Heart right ventricle (tissue), 16 donors: ENCODE measurements around the gene VWA5B1. TPM values are rescaled to one million over a fixed set of nuclear protein-coding genes. Genes with fewer than 3 reads are reported as not detected.

Experiments
- ATAC-seq, 8 donors: fragments of 200-7000 bp; cut with Tn5 transposase; one replicate each; pipeline ENCODE4 v1.9.1; 2020; ENCODE audit warnings: mild to moderate bottlenecking in 8 of 8, moderate library complexity in 8 of 8, moderate number of reproducible peaks in 1 of 8
- DNase-seq, 2 donors: peaks; one replicate each; pipeline ENCODE4 v3.0.0-alpha.2; 2020
- H3K27ac ChIP-seq, 10 donors: fragments of 200-600 bp; sonication (generic) in 2 of 10; one replicate each; pipeline versions ENCODE4 v1.5.0 to v1.8.0; 2020 to 2022; ENCODE audit warnings: mild to moderate bottlenecking in 3 of 10
- H3K27me3 ChIP-seq, 7 donors: fragments of 200-600 bp; one replicate each; pipeline ENCODE4 v1.8.0; 2021 to 2022; ENCODE audit warnings: mild to moderate bottlenecking in 2 of 7
- H3K36me3 ChIP-seq, 9 donors: fragments of 200-600 bp; sonication (generic) in 1 of 9; one replicate each; pipeline versions ENCODE4 v1.5.0 to v1.8.0; 2020 to 2022; ENCODE audit warnings: mild to moderate bottlenecking in 2 of 9
- H3K4me1 ChIP-seq, 9 donors: fragments of 200-600 bp; sonication (generic) in 1 of 9; one replicate each; pipeline versions ENCODE4 v1.5.0 to v1.8.0; 2020 to 2022; ENCODE audit warnings: mild to moderate bottlenecking in 4 of 9
- H3K4me3 ChIP-seq, 10 donors: fragments of 200-600 bp; sonication (generic) in 2 of 10; one replicate each; pipeline versions ENCODE4 v1.5.0 to v1.8.0; 2020 to 2022; ENCODE audit warnings: mild to moderate bottlenecking in 7 of 10, moderate library complexity in 2 of 10
- H3K9me3 ChIP-seq, 11 donors: fragments of 200-600 bp in 10 of 11; sonication (generic) in 2 of 11; one replicate each; pipeline versions ENCODE4 v1.5.0 to v1.8.0; 2013 to 2022; ENCODE audit warnings: mild to moderate bottlenecking in 2 of 11, control low read depth in 1 of 11, moderate library complexity in 1 of 11
- WGBS, 2 donors: extraction: QIAGEN DNeasy Blood & Tissue Kit; methylation state at CpG; one replicate each; pipeline ENCODE4 v1.1.7; 2013; ENCODE audit warnings: inconsistent platforms in 1 of 2; 5-methylcytosine and 5-hydroxymethylcytosine counted together
- intact Hi-C, 10 donors: fragments of 100-400 bp; cut with DNase I; formaldehyde crosslinking; loops; one replicate each; pipeline versions ENCODE4 v1.11.1 to v1.14.2; 2022
- polyA plus RNA-seq, 2 donors: library from polyadenylated mRNA; stranded (reverse); fragments of 200-250 nt; gene quantifications; one replicate each; pipeline ENCODE4 v1.2.3, GENCODE V29; 2013
- total RNA-seq, 10 donors: library from RNA; stranded (reverse); fragmentation: NEBNext Ultra II Directional in 3 of 10; extraction: Animal tissue kit (Norgen Biotek cat#: 25700) in 3 of 10; gene quantifications; one replicate each; pipeline versions ENCODE4 v1.2.1 to v1.2.4, GENCODE V29; 2021 to 2023
- TF ChIP-seq, protein P1 (sequence below), 9 donors: fragments of 200-600 bp; sonication (generic) in 2 of 9; IDR thresholded peaks; one replicate each; pipeline versions ENCODE4 v1.5.0 to v1.8.0; 2021 to 2022; ENCODE audit warnings: antibody characterized with exemption in 9 of 9, mild to moderate bottlenecking in 5 of 9, moderate library complexity in 1 of 9
- donor health status: Arrhythmogenic right ventricular cardiomyopathy.
- donor health status: ischemic (EF 13 %, LVEDD 7.1; RV severe dilation, severe dysfunction).
- donor health status: healthy with polysubstance abuse.
- donor health status: DM: no; HTN: yes; CAD: no.
- donor health status: DM: no; HTN: no; CAD: no.
- donor health status: ischemic (EF 25% LVEDD 6.9; RV normal size, moderate dysfunction).
- donor health status: ischemic (EF 25% LVEDD 5.7; RV mildly dilated, moderate dysfunction).
- donor health status: healthy.
- donor health status: DM: yes; HTN: yes; CAD: no.
- donor health status: Ischemic cardiomyopathy.
- donor health status: ischemic (EF 35%, LVEDD 5.7; RV mildly dilated, moderate dysfunction).
- donor health status: nonischemic (EF 11% LVEDD 7.7; RV severe dilation, severe dysfunction).
- donor health status: DM: yes; HTN: yes; CAD: no.
- donor health status: PGD.
- donor health status: ischemic (EF 29% LVEDD 5.4; RV normal size, mild dysfunction).
- donor health status: nonischemic (EF 23%, LVEDD 6.1; RV moderate dilation, normal function).

VWA5B1 gene
- total and polyA plus RNA-seq, 12 donors: 0.03 to 1.2 (median 0.18) TPM; not detected in 9

DNA sequence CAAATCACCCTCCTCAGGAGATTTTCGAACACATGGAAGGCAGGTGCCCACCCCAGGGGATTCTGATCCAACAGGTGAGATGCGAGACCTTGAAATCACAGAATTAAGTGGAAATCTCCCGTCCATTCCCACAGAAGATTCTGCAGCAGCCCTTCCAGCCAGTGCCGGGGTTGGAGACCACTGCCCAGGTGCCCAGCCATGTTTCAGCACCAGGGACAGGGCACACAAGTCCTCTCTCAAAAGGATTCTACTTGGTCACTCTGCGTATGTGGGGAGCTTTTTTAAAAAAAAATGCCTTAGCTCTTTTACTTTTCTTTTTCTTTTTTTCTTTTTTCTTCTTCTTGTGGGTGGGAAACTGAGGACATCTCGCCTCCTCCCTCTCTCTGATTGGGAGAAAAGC is 80.7 kb downstream of the VWA5B1 start:
- Histone ChIP-seq H3K4me3 (no peak overlapping the region), H3K4me1 (peaks cover 0 to 13% (median 6%) of the 10 kb centered on the region in 9 donors), H3K27ac (no peak overlapping the region), H3K36me3 (no peaks in the 10 kb centered on the region), H3K9me3 (no peaks in the 10 kb centered on the region), H3K27me3 (peaks cover 0 to 83% (median 59%) of the 10 kb centered on the region in 7 donors)
- ATAC-seq (no peak), DNase-seq (no peak)
- 24 to 37% methylated on average over 6 of the region's 6 CpGs for WGBS, 2 donors
- intact Hi-C loops: loop anchor here in 1 of 10 donors (5.0 kb wide), 1 partner anchor 159 kb away; no protein-coding TSS in a partner anchor
- TF ChIP-seq, protein P1, sequence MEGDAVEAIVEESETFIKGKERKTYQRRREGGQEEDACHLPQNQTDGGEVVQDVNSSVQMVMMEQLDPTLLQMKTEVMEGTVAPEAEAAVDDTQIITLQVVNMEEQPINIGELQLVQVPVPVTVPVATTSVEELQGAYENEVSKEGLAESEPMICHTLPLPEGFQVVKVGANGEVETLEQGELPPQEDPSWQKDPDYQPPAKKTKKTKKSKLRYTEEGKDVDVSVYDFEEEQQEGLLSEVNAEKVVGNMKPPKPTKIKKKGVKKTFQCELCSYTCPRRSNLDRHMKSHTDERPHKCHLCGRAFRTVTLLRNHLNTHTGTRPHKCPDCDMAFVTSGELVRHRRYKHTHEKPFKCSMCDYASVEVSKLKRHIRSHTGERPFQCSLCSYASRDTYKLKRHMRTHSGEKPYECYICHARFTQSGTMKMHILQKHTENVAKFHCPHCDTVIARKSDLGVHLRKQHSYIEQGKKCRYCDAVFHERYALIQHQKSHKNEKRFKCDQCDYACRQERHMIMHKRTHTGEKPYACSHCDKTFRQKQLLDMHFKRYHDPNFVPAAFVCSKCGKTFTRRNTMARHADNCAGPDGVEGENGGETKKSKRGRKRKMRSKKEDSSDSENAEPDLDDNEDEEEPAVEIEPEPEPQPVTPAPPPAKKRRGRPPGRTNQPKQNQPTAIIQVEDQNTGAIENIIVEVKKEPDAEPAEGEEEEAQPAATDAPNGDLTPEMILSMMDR (IDR thresholded peaks at IDR 0.05): no peak

DNA sequence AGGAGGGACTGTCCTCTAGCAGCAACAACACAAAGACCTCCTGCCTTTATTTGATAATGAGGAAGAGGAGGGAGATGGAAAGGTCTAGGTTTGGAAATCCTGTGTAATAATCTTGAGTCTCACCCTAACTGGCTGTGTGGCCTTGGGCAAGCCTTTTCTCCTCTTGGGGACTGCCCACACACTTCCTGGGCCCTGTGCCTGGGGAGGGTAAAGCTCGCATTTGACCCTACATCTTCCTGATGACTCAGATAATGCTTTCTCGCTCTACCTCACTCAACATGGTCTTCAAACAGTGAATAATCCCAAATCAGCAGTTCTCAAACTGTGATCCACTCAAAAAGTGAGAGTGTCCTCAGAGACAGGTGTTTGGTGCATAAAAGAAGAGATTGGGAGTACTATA is 81.2 kb downstream of the VWA5B1 start:
- H3K27me3 ChIP-seq: peaks cover 0 to 83% (median 58%) of the 10 kb centered on the region in 7 donors

DNA sequence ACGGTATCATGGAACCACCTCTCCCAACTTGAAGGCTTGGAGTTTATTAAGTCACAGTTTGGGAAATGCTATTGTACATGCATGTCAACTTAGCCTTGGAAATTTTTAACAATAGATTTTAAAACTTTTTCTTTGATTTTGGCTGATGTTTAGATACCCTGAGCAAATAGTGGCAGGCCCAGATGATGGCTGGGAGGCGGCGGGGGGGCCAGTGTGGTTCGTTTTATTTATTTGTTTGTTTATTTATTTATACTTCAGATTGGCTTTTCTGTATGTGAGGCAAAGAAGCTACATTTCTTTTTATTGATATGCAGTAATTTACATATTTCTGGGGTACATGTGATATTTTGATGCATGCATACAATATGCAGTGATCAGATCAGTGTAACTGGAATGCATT is 82.0 kb downstream of the VWA5B1 start:
- no peak overlapping the region for H3K4me3 ChIP-seq
- DNase-seq (no peak), ATAC-seq (no peak)
- intact Hi-C loops: loop anchor here in 1 of 10 donors (5.0 kb wide), 1 partner anchor 160 kb away; no protein-coding TSS in a partner anchor
- H3K27me3 ChIP-seq: peaks cover 0 to 83% (median 50%) of the 10 kb centered on the region in 7 donors
- peaks cover 0 to 1% (median 0%) of the 10 kb centered on the region in 9 donors for H3K4me1 ChIP-seq
- no peaks in the 10 kb centered on the region for H3K9me3 ChIP-seq
- WGBS, 2 donors: 44 to 77% methylated on average over 4 of the region's 4 CpGs
- H3K36me3 ChIP-seq: no peaks in the 10 kb centered on the region
- H3K27ac ChIP-seq: no peak overlapping the region
- TF ChIP-seq, protein P1 (IDR thresholded peaks at IDR 0.05): no peak

More for the DNA sequence above, 81.2 kb downstream of the VWA5B1 start:
- intact Hi-C loops: loop anchor here in 1 of 10 donors (5.0 kb wide), 1 partner anchor 160 kb away; no protein-coding TSS in a partner anchor
- no peaks in the 10 kb centered on the region for H3K36me3 ChIP-seq
- no peak overlapping the region for H3K27ac ChIP-seq
- ATAC-seq (no peak), DNase-seq (no peak)
- 19 to 56% methylated on average over 2 of the region's 2 CpGs for WGBS, 2 donors
- H3K4me3 ChIP-seq: no peak overlapping the region
- H3K4me1 ChIP-seq: peaks cover 0 to 8% (median 1%) of the 10 kb centered on the region in 9 donors
- no peaks in the 10 kb centered on the region for H3K9me3 ChIP-seq
- TF ChIP-seq, protein P1 (IDR thresholded peaks at IDR 0.05): no peak

DNA sequence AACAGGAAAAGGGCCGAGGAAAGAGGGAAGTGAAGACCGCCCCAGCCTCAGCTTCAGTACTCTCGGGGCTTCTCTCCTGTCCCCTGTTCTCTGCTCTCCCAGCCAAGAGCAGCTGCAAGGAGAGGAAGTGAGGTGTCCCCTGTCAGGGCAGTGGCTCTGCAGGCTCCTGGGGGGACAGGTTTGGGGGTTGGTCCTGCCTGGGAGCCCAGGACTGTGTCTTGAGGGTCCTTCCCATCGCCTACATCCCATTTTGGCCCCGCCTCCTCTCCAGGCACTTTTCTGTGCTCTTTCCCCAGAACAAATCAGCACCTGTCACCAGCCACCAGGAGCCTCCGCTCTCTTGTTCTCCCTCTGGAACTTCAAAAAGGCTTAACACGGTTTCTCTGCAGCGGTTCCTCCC is 82.6 kb downstream of the VWA5B1 start:
- intact Hi-C loops: loop anchor here in 1 of 10 donors (5.0 kb wide), 1 partner anchor 161 kb away; no protein-coding TSS in a partner anchor

More for the DNA sequence above, 82.6 kb downstream of the VWA5B1 start:
- Histone ChIP-seq H3K27ac (no peak overlapping the region), H3K36me3 (no peaks in the 10 kb centered on the region), H3K4me1 (no peaks in the 10 kb centered on the region), H3K4me3 (no peak overlapping the region), H3K9me3 (no peaks in the 10 kb centered on the region), H3K27me3 (peaks cover 0 to 81% (median 44%) of the 10 kb centered on the region in 7 donors)
- 34 to 42% methylated on average over 8 of the region's 8 CpGs for WGBS, 2 donors
- no peak for ATAC-seq
- DNase-seq: no peak
- TF ChIP-seq, protein P1 (IDR thresholded peaks at IDR 0.05): no peak
